Stimulated activated naive CD8-positive, alpha-beta T cell treated with anti-CD3 and anti-CD28 coated beads, Interleukin-15, Interleukin-2, amounts not matched to agents 100 U/mL and 50 U/mL, for 24 hours (primary cell): Measurements from ENCODE around the gene MLYCD.

Experiments used
- ATAC-seq: fragments of 150-1000 bp; cut with Tn5 transposase; one replicate; pipeline ENCODE4 v1.10.0; 2021
- DNase-seq: peaks from one replicate; pipeline ENCODE4 v3.0.0; 2021

The MLYCD gene

DNA sequence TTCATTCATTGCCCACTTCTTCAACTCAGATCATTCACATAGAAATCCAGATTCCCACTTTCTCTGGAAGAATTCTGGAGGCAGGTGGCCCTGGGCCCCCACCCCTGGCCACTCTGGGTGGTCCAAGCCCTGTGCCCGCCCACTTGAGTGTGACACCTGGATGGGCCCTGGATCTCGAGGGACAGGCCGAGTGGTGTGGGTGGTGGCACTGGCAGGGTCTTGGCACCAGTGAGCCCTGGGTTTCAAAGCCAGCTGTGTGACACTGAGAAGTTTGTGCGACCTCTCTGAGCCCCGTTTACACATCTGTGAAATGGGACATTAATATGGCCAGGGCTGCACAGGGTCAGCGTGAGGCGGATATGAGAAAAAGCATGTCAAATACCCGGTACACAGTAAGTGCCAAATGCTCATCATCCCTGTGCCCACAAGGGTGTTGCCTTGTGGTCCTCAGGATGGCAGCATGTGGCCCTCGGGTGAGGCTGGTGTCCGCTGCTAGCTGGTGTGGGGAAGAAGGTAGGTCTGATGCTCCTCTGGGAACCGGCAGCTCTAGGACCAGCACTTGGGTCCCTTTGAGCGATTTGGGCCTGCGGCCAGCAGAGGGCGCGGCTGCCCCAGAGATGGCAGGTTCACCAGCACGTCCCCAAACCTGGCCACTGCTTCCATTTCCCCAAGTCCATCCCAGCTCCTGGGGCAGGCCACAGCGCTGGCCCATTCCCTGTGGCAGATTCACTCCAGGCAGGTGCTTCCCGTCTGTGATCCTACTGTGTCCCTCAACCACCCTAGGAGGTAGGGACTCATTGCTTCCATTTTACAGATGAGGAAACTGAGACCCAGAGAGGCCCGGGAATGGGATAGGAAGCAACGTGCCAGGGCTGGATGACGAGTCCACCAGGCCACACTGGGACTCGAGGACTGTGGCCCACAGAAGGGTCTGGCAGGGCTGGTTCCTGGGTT lies 57.7 kb downstream of the MLYCD start:
- DNase-seq (peak; percentile 82), ATAC-seq (peak; percentile 42)

DNA sequence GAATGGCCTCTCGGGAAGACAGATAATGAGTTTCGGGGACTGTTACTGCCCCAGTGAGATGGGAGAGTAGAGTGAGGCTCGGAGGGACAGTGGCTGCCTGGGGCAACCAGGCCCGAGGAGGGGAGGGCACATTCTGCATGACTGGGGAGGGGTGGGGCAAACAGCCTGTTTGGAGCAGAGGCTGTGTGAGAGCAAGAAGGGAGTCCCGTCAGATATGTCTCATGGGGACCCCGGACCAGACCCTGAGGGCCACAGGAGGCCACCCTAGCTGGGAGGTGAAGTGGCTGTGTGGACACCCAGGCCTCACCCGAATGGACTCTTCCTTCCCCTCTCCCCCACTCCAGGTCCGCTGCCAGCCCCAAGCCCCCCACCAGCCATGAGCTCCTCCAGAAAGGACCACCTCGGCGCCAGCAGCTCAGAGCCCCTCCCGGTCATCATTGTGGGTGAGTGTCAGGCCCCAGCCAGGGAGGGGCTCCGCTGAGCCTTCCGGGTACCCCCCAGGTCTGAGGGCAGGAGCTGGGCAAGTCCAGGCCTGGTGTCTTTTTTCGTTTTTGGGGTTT lies 58.5 kb downstream of the MLYCD start:
- no peak for DNase-seq
- ATAC-seq: no peak

DNA sequence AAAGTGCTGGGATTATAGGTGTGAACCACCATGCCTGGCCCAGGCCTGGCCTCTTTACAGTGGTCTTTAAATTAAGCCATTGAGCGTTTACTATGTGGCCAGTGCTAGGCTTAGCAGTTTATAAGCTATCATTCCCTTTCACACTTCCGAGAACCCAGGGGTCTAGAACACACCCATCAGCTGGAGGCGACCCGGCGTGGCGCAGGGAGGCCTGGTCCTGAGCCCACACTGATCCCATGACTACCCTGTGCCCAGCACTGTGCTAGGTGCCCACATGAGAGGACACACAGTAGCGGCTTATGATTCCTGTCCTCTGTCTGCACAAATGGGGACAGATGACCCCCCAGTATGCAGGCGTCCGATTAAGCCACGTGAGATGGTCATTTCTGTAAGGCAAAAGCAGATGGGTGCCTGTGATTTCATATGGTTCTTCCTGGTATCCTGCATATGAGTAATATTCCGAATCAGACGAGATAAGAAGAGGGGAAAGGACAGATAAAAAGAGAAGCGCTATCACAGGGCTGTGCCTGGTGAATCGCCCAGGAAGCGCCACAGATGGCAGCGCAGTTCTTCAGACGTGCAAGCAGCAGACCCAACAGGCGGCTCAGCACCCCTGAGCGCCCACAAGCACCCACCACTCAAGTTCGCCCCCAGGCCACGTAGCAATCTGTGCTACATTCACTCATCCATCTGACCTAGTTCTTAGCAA lies 59.4 kb downstream of the MLYCD start:
- DNase-seq (no peak), ATAC-seq (no peak)

DNA sequence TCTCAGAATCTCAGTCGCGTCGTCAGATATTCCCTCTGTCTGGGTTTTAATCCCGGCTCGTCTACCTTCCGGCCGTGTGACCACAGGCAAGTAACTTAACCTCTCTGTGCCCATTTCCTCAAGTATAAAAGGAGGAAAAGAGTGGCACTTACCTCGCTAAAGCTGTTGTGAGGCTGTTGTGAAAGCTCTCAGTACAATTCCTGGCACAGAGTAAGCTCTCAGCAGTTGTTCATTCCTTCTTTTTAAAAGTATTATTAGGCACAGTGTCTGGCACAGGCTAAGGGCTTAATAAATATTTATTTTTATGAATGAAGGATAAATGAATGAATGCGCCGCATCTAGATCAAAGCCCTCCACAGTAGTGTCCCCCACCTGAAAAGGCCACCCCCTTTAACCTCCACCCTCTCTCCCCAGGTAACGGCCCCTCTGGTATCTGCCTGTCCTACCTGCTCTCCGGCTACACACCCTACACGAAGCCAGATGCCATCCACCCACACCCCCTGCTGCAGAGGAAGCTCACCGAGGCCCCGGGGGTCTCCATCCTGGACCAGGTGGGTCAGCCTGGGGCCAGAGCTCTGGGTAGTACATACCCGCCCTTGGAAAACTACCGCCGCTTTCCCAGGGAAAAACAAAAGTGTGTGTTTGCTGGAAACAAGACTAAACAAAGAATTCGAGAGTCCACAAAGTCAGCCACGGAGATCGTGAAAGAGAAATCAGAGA lies 60.1 kb downstream of the MLYCD start:
- ATAC-seq: no peak

DNA sequence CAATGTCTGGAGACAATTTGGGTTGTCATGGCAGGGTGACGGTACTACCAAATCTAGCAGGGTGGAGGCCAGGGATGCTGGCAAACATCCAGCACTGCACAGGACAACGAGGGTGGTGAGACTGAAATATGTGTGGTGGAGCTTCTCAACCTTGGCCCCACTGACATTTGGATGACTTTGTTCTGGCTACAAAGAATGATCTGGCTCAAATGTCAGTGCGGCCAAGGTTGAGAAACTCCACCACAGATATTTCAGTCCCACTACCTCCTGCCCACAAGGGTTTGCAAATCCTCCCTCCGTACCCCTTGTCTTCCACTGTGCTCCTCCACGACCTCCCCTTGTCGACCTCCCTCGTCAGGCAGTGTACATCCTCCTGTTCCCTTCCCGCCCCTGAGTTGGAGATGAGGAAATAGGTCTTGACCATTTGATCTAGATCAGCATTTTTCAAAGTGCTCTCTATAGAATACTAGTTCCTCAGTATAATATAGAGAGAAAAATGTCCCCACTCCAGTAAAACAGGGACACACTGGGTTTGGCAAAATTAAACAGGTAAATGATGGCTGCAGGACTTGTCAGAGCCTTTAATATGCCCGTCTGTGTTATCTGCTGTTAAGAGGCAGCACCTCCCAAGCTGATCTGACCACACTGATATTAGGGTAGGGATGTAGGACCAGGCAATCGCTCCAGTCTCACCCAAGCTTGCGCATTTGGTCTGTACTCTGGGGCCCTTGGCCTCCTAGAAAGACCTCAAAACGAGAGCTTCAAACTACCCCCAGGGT lies 60.9 kb downstream of the MLYCD start:
- no peak for ATAC-seq
- DNase-seq: no peak

More for the DNA sequence above, 60.1 kb downstream of the MLYCD start:
- no peak for DNase-seq

DNA sequence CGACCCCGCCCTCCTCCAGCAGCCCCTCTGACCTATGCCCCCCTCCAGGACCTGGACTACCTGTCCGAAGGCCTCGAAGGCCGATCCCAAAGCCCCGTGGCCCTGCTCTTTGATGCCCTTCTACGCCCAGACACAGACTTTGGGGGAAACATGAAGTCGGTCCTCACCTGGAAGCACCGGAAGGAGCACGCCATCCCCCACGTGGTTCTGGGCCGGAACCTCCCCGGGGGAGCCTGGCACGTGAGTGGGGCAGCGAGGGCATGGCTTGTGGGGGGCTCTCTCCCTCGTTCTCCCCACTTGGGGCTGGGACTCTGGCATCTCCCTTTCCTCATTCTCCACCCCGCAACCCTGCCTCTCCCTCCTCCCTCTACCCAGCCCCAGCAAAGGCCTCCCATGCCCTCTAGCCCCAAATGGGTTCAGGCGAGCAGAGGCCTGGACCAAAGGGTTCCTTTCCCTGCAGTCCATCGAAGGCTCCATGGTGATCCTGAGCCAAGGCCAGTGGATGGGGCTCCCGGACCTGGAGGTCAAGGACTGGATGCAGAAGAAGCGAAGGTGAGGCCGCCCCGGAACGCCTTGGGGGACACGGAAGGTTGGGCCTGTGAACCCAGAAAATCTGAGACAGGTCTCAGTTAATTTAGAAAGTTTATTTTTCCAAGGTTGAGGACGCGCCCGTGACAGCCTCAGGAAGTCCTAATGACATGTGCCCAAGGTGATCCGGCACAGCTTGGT lies 61.8 kb downstream of the MLYCD start:
- ATAC-seq (no peak), DNase-seq (no peak)

DNA sequence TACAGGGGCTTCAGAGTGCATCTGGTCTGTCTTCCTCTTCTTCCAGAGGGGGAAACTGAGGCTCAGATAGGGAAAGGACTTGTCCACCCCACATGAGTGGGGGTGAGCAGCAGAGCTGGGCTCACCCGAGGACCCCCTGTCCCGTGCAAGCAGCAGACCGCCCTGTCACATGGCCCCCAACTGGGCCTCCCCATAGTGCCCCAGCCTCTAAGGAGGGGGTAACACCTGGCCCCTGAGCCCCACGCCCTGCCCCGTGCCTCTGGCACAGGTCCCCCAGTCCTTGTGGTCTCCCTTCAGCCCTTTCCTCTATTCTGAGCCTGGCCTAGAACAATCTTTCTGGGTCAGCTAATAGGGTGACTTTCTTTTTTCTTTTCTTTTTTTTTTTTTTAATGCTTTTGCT lies 62.7 kb downstream of the MLYCD start:
- DNase-seq: no peak
- no peak for ATAC-seq

DNA sequence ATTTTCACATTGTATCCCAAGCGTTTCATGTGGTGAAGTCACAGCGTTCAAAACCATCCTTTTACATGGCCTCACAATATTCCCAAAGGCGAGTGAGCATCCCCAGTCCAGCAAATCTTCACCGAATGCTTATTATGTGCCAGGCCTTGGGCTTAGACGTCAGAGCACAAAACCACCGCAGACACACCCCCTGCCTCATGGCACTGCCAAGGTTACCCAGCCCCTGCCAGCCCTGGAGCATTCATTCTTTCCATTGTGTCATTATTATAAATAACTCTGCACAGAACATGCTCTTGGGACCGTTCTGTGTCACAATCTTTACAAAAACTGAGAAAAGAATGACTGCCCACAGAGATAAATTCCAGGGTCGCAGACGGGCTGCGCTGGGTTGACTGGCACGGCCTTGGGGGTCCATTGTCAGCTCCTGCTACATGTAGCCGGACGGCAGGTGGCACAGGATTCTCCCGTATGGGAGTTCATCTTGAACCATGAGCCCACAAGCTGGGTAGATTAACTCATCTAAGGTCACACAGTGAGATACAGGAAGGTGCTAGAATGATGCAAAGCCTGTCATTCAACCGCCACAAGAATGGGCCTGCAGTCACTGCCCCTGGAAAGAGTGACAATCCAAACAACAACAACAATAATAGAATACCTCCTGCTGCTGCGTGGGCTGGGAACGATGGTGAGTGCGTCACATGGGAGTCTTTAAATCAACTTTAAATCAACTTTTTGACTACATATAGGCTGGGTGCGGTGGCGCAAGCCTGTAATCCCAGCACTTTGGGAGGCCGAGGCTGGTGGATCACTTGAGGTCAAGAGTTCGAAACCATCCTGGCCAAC lies 64.6 kb downstream of the MLYCD start:
- no peak for ATAC-seq
- DNase-seq: no peak

DNA sequence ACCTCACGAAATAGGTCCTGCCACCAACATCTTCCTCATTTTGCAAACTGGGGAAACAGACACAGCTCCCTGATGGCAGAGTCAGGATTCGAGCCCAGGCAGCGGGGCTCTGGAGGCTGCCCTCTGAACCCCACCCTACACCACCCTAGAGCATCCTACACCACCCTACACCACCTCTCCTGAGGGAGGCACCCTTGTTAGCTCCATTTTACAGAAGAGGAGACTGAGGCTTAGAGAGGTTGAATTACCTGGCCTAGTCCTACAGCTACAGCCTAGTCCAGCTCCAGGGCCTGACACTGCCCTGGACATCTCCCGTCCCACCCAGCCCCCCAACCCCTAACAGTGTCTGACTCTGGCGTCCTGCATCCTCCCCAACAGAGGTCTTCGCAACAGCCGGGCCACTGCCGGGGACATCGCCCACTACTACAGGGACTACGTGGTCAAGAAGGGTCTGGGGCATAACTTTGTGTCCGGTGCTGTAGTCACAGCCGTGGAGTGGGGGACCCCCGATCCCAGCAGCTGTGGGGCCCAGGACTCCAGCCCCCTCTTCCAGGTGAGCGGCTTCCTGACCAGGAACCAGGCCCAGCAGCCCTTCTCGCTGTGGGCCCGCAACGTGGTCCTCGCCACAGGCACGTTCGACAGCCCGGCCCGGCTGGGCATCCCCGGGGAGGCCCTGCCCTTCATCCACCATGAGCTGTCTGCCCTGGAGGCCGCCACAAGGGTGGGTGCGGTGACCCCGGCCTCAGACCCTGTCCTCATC lies 65.9 kb downstream of the MLYCD start:
- DNase-seq (no peak), ATAC-seq (no peak)

DNA sequence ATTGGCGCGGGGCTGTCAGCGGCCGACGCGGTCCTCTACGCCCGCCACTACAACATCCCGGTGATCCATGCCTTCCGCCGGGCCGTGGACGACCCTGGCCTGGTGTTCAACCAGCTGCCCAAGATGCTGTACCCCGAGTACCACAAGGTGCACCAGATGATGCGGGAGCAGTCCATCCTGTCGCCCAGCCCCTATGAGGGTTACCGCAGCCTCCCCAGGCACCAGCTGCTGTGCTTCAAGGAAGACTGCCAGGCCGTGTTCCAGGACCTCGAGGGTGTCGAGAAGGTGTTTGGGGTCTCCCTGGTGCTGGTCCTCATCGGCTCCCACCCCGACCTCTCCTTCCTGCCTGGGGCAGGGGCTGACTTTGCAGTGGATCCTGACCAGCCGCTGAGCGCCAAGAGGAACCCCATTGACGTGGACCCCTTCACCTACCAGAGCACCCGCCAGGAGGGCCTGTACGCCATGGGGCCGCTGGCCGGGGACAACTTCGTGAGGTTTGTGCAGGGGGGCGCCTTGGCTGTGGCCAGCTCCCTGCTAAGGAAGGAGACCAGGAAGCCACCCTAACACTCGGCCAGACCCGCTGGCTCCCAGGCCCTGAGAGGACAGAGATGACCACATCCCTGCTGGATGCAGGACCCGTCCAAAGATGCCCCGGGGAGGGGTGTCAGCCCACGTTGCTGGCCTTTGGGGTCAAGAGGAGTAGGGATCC lies 66.7 kb downstream of the MLYCD start:
- DNase-seq: no peak
- no peak for ATAC-seq

DNA sequence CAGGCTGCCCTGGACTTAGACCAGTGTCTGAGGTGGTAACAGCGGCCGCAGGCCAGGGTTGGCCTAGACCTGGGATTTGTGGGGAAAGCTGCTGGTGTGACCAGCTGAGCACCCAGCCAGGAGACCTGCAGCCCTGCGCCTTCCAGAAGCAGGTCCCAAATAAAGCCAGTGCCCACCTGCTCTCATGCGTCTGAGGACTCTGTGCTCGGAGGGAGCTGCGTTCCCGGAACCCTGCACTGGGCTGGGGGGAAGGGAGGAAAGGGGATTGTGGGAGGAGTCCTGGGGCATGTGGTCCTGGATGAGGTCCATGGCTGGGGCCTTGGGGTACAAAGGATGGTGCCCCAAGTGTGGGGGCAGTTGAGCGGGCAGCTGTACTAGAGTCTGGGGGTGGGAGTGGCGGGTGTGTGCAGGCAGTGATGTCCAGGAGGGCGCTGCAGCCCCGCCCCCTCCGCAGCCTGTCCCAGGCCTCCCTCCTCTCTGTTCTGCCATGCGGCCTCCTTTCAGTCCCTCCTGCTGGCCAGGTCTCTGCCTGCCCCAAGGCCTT lies 67.3 kb downstream of the MLYCD start:
- no peak for ATAC-seq
- DNase-seq: no peak

DNA sequence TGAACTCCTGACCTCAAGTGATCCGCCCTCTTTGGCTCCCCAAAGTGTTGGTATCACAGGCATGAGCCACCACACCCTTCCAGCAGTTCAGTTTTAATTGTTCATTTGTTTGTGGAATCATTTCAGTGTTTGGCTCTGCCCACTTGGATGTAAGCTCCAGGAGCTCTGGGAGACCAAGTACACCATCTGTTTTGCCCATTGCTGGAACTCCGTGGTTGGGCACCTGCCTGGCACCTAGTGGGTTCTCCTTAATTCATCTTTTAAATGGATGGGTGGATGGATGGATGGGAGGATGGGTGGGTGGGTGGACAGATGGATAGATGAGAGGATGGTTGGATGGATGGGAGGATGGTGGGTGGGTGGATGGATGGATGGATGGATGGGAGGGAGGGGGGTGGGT lies 68.2 kb downstream of the MLYCD start:
- DNase-seq: no peak
- no peak for ATAC-seq

DNA sequence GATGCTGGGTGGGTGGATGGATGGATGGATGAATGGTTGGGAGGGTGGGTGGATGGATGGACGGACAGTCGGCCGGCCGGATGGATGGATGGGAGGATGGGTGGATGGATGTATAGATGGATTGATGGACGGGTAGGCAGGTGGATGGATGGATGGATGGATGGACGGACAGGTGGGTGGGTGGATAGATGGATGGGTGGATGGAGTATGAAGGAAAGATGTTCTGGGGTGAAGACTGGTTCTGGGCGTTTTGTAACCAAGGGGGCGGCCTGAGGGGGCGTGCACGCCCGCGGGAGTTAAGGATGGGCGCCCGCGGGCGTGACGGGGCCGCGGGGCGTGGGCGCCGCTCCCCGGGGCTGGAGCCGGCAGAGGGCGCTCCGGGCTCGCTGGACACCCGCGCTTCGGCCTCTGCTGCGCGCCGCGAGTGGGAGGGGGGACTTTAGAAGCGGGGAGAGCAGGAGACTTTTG lies 69.0 kb downstream of the MLYCD start, which contains the start of gene NECAB2:
Gene NECAB2, plus strand, starts transcription at position 407 of the 468 bp plus-strand sequence. CDS start 405 bp downstream, outside the sequence.
- DNase-seq: peak; percentile 64
- ATAC-seq: peak; percentile 25

DNA sequence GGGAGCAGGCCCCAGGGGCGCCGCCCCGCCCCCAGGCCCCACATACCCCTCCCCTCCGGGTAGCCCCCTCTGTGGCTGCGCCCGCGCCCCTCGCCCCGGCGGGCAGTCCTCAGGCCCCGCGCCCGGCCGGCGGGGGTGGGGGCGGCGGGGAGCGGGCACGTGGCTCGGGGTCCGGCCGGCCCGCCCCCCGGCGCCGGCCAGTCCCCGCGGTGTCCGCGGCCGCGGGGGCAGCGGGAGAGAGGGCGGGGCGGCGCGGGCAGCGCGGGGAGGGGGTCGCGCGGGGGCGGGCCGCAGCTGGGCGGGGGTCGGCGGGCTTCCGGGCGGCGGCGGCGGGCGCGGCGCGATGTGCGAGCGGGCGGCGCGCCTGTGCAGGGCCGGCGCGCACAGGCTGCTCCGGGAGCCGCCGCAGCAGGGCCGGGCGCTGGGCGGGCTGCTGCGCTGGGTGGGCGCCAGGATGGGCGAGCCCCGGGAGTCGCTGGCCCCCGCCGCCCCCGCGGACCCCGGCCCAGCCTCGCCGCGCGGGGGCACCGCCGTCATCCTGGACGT lies 69.5 kb downstream of the MLYCD start:
- no peak for DNase-seq
- ATAC-seq: no peak

DNA sequence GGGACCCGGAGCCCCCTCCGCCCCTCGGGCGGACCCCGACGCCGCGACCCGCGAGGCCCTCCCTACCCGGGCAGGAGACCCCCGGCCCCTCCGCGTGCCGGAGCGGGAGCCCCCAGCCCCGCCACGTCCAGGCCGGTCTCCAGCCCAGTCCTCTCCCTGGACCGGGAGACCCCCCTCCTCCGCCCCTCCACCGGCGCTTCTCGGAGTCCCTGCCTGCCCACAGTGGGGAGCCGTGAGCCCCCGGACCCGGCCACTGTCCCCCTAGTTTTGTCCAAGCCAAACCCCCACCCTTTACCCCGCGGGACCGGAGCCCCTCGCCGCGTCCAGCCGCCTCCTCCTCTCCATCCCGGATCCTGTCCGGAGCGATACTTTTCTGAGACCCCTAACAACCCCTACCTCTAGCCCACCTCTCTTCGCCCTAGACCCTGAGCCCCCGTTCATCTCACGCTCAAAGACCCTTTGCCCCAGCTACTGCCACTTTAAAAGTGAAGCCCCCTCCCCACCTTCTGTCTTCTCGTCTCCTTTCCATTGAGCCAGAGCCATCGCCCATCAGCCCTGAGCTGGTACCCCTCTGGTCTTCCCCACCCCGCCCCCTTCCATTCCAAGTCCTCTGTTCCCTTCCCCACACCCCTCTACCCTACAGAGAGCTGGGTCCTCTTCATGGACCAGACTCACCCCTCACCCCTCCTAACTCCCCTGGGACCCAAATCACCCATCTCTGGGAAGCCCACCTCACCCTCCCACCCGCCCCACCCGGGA lies 70.2 kb downstream of the MLYCD start:
- no peak for DNase-seq
- ATAC-seq: no peak

DNA sequence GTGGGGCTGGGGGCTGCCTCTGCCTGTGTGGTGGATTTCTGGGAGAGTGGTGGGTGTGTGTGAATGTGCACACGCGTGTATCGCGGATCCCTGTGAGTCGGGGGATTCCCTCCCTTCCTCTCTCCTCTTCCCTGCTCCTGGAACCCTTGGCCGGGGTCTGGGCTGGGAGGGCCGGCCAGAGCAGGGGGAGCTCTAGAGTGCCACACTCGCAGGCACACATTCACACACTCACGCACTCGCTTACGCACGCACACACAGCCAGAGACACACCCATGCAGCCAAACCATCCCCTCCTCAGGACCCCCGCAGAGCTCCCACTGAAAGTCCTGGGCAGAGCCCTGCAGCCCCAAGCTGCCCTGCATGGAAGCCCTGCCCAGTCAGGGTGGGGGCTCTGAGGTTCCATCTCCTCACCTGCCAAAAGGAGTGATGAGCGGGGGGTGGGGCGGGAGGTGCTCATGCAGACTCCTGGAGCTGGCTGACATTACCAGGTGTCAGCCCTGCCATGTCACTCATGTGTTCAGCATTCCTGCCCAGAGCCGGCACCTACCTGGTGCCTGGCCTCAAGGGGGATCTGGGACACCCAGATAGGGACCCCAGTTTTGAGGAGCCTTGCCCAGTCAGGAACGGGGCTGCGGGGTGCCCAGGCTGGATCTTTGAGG lies 71.0 kb downstream of the MLYCD start:
- no peak for ATAC-seq
- no peak for DNase-seq
